HPDE6-E6E7 (cell line): Measurements from ENCODE around the gene RETSAT.
"Not testable (repeated sequence)": the region's sequence is repeated elsewhere in the genome, so short reads cannot be mapped to it uniquely, and the experiment has no call there.

Source experiments
- DNase-seq: peaks from one replicate; pipeline ENCODE4 v3.0.0; 2011; ENCODE audit warnings: missing footprints; ENCODE audit errors: extremely low spot score

The RETSAT gene

DNA sequence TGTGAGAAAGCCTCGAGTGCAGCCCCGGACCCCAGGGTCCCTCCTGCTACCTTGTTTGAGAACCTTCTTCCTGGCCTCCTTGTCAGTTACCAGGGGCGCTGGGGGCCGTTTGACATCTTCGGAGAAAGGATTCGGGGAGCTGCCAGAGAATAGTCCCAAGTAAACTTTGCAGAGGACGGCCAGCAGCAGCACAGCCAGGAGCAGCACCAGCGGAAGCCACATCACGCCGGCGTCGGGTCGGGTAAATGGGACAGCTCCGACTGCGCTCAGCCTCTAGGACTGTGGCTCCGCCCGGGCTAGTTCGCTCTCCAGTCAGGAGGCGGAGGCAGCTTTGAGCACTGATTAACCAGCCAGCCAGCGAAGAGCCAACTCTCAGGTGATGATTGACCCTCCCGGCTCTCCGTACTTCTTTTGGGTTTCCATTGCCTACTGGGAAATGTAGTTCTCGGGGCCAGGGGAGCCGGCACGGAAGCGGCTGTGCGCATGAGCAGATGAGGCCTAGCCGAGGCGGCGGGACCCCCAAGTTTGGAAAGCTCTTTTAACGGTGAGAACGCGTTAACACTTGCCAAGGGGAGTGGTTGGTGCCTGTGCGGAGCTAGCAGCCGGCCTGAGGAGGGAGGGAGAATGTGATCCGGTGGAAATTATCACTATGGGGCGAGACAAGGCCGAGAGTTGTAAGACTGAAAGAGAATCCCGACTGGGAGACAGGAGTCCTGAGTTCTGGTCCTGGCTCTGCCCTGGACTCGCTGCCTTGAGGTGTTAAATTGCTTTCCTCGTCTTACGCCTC is at the start of gene RETSAT, which contains the start of gene ELMOD3:
Gene RETSAT, minus strand, starts transcription at position 243 of the 787 bp plus-strand sequence. Its CDS starts 21 bp downstream, at position 222.
Gene ELMOD3, plus strand, starts transcription at position 484 of the 787 bp plus-strand sequence. CDS start 2,430 bp downstream, outside the sequence.
- peak; percentile 99 for DNase-seq

DNA sequence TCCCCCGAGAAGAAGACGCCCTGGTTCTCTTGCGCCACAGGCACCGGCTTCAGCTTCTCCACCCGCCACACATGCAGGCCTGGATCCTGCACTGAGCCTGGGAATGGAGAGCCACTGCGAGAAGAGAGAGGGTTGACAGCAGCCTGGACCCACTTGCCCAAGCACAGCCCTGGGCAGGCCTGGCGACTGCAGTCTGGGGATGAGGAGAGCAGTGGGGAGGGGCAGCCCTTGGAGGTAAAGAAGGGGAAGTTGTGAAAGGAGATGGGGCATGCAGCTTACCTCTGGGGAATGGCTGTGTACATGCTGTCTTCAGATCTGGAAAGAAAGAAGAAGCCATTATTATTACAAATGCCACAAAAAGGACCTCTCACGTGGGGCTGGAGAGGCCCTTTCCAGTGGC is 47.5 kb upstream of the RETSAT start:
- no peak for DNase-seq

DNA sequence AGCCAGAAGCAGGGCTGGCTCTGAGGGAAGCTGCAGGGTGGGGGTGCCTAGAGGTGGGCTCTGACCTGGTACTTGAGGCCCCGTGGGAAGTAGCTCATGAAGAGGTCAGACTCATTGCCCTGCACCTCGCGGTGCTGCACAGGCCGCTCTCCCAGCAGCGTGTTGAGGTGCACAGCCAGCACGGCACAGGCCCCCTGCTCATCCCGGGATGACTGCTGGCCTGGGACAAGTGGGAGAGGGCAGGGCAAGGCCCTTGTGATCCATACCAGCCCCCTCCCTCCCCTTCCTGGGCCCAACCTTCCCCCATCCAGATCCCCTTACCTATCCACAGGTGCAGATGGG is 47.1 kb upstream of the RETSAT start:
- no peak for DNase-seq

- no peak for DNase-seq
These were observed 46.5 kb upstream of the RETSAT start for GRCh38 chr2:85400541-85401463.

GRCh38 chr2:85400023-85400422 is 45.7 kb upstream of the RETSAT start:
- DNase-seq: no peak

GRCh38 chr2:85399183-85399455 is 44.8 kb upstream of the RETSAT start:
- DNase-seq: no peak

DNA sequence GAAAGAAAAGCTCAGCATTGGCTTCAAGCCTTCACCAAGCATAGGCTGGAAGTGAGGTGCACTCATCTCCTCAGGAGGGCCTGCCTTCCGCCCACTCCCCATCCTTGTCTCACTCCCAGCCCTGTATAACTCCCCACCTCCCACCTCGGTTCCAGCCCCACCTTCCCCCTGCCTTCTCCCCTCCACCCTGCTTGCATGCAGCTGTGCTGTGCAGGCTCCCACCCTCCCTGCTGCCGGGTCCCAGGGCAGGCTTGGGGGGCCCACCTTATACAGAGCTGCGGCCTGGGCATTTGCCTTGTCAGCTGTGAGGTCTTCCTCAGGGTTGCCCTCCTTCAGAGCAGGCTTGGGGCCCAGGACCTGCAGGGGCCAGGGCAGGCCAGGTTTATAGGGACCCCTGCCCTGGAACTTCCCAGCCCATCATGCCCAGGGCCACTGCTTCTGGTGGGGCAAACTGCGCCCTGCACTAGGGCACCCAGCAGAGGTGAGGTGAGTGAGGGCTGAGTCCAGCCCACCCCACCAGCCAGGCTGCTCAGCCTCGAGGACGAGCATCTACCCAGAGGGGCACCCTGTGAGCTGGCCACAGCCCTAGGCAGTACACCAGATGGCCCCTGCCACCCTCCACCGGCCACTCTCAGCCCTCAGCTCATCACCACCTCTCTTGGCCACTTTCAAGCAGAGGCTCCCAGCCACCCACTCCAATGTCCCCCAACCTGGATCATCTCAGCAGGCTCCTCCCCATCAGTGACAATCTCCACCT is 44.3 kb upstream of the RETSAT start:
- no peak for DNase-seq

- DNase-seq: no peak
These were observed 43.6 kb upstream of the RETSAT start for GRCh38 chr2:85397925-85398331.

DNA sequence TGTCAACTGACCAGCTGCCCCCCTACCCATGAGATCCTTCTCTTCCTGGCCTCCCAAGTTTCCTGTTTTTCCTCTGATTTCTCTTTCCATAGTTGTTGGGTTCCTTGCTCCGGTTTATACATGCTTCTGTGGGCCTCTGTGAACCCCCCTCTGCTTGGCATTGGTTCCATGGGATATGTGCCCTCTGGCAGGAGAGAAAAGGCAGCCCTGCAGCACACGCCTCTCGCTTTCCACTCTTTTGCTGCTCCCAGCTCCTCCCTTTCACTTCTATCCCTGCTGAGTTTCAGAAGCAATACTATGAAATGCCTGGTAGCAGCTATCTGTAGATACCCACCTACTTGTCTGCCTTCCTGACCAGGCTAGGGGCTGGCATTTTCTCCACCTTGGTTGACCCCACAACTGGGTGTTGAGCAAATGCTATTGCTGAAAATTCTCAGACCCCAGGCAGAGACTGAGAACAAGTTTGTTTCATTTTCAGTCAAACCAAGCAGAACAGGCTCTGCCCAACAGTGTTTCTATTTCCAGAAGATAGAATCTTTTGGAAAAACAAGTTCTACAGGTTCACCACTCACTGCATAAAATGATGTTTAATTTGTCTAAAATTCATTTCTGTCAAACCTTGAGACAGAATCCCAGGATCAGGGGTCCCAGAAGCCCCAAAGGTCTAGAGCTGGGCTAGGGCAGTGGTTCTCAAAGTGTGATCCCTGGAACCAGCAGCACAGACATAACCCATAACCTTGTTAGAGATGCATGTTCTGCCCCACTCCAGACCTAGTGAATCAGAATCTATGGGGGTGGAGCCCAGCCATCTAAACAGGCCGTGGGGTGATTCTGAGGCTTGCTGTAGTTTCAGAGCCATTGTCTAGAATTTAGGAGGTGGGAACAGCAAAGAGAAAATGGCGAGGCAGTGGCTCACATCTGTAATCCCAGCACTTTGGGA is 42.5 kb upstream of the RETSAT start:
- no peak for DNase-seq

DNA sequence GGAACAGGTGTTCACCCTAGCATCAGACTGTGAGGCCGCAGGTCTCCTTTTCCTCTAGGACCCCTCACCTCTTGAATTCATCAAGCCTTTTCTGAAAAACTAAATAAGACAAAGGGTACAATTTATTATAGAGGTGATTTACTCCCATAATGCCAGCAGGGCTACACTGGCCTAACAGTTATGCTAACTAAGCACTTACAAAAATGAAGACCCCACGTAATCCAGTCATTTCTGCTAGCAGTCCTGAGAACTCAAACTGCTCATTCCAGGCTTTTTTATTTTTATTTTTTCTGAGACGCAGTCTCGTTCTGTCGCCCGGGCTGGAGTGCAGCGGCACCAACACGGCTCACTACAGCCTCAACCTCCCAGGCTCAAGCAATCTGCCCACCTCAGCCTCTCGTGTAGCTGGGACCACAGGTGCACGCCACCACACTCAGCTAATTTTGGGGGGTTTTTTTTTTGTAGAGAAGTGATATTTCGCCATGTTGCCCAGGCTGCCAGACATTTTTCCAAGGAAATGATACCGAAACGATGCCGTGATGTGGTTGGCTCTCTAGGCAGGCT is 41.7 kb upstream of the RETSAT start:
- no peak for DNase-seq

GRCh38 chr2:85394976-85395375 is 40.6 kb upstream of the RETSAT start:
- no peak for DNase-seq

GRCh38 chr2:85394261-85394681 is 39.9 kb upstream of the RETSAT start:
- no peak for DNase-seq

DNA sequence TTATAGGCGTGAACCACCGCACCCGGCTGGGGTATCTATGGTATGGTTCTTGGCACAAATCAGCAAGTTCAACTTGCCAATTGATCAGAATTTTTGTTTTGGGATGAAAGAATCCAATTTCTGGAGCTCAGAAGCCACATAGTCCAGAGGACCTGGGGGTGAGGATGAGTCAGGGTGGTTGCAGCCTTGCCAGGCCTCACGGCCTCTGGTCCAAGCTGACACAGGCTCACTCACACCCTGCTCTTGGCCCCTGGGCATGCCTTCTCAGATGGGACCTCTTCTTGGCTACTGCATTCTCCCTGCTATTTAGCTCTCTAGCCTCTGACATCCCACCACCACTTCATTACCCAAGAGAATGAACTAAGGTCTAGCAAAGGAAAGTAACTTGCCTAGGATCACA is 39.5 kb upstream of the RETSAT start:
- no peak for DNase-seq

GRCh38 chr2:85390941-85391669 is 36.8 kb upstream of the RETSAT start:
- DNase-seq: peak; percentile 49

DNA sequence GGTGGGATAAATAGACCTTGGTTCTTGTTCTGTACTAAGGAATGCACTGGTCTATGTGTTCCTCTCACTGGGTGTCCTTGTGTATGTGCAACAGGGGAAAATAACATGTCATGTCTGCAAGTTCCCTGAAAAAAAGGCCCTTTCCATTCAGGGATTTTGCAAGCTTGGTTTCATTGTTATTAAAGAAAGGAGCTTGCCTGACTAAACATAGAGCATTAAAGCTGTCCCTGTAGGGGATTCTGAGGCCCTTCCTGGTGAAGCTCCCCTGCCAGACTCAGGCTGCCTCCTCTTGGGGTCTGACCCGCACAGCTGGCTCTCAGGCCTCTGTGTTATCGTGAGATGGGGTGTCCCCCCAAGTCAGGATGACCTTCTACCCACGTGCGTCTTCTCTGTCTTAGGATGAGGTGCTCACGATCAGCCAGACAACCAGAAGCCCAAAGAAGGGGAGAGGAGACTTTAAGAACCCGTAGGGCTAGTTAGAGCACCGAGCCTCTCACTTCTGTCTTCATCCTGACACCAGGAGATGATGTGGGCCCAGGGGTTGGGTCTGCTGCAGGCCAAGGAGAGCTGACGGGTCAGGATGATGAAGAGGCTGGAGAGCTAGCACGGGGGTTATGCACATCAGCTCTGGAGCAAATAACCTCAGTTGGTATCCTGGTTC is 34.7 kb upstream of the RETSAT start:
- DNase-seq: no peak

DNA sequence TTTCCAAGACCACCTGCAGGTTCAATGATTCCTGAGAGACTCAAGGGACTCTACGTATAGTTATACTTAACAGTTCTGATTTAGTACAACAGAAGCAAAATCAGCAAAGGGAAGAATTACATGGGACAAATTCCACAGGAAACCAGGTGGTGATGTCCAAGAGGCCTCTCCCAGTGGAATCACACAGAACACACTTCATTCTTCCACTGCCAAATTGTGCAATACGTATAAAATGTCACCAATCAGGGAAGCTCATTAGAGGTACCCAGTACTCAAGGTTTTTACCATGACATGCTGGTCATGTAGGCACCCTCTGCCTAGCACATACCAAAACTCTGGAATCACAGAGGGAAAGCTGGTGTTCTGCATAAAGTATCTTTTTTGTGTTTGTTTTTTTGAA is 33.4 kb upstream of the RETSAT start:
- no peak for DNase-seq

DNA sequence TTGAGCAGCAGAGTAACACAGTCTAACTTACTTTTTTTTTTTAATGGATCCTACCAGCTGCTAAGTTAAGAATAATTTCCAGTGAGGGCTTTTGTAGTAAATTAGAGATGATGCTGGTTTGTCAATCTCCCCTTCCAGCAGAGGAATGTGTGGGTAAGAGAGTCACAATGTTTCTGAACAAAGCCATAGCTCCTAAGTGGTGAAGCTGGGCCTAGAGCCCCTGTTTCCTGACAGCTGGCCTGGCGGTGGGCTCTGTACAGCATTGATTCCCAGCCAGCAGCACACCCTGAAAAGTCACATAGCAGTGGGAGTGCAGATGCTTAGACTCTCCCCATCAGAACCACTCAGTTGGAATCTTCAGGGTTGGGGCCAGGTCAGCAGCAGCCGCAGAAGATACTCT is 31.4 kb upstream of the RETSAT start:
- DNase-seq: no peak

DNA sequence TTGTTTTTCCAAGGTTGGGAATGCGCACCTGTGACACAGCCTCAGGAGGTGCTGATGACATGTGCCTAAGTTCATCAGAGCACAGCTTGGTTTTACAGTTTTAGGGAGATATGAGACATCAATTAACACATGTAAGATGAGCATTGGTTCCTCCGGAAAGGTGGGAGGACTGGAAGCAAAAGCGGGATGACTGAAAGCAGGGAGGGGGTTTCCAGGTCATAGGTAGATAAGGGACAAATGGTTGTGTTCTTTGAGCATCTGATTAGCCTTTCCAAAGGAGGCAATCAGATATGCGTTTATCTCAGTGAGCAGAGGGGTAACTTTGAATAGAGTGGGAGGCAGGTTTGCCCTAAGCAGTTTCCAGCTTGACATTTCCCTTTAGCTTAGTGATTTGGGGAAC is 29.5 kb upstream of the RETSAT start:
- no peak for DNase-seq

- DNase-seq: not testable (repeated sequence)
These were observed 28.8 kb upstream of the RETSAT start for GRCh38 chr2:85383151-85383550.

DNA sequence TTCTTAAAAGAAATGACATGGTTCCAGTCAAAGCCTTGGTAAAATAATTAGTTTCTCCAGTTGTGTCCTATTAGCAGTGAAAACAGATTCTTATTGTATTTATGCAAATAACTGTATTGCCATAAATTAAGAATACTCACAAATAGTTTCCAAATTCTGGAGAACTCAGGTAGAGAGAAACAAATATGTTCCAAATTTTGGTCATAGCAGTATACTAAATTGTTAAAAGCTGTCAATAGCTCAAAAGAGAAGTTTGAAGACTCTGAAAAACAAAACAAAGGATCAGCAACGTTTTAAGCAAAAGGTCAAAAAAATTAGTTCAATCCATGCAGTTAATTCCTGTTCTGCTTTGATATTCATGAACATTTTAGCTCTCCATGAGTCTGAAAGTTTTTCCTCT is 25.7 kb upstream of the RETSAT start:
- DNase-seq: no peak
